ENCODE measurements around the gene ADH1A.

The ADH1A gene

GRCh38 chr4:99315839-99316238 lies 25.1 kb upstream of the ADH1A start:
- Histone ChIP-seq H3K4me1 (ENCODE audit: control insufficient read depth, insufficient read depth, low read length) (no peaks in the 10 kb centered on the region), H3K27me3 (ENCODE audit: control insufficient read depth, insufficient read depth, low read length) (no peaks in the 10 kb centered on the region), H3K4me3 (ENCODE audit: low read length) (no peak overlapping the region), H3K36me3 (ENCODE audit: control insufficient read depth, insufficient read depth, low read length) (no peaks in the 10 kb centered on the region), H3K9ac (ENCODE audit: low read length) (no peak overlapping the region), H3K9me3 (ENCODE audit: control insufficient read depth, low read length) (no peaks in the 10 kb centered on the region)

GRCh38 chr4:99314211-99314610 lies 23.4 kb upstream of the ADH1A start:
- Histone ChIP-seq H3K4me1 (ENCODE audit: control insufficient read depth, insufficient read depth, low read length) (no peaks in the 10 kb centered on the region), H3K9ac (ENCODE audit: low read length) (no peak overlapping the region), H3K9me3 (ENCODE audit: control insufficient read depth, low read length) (no peaks in the 10 kb centered on the region), H3K4me3 (ENCODE audit: low read length) (no peak overlapping the region), H3K36me3 (ENCODE audit: control insufficient read depth, insufficient read depth, low read length) (no peaks in the 10 kb centered on the region), H3K27me3 (ENCODE audit: control insufficient read depth, insufficient read depth, low read length) (no peaks in the 10 kb centered on the region)

DNA sequence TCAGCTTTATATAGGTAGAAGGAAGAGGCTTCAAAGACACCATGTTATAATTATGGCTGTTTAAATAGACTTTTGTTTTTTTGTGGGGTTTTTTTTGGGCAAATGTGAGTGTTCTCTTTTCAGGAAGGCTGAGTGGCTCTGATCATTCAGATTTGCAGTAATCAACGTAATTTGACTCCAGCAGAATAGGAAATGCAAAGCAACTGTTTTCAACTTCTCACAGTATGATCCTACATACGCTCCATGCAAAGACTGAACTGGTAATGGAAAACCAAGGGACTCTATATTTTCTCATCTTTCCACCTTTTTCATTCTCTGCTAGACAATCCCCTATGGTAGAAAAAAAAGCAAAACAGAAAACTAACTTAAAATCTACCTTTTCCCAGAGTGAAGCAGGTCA lies 19.6 kb upstream of the ADH1A start:
- Histone ChIP-seq H3K9me3 (ENCODE audit: control insufficient read depth, low read length) (no peaks in the 10 kb centered on the region), H3K27me3 (ENCODE audit: control insufficient read depth, insufficient read depth, low read length) (no peaks in the 10 kb centered on the region), H3K4me3 (ENCODE audit: low read length) (no peak overlapping the region), H3K36me3 (ENCODE audit: control insufficient read depth, insufficient read depth, low read length) (no peaks in the 10 kb centered on the region), H3K9ac (ENCODE audit: low read length) (no peak overlapping the region), H3K4me1 (ENCODE audit: control insufficient read depth, insufficient read depth, low read length) (no peaks in the 10 kb centered on the region)

- Histone ChIP-seq H3K9ac (ENCODE audit: low read length) (no peak overlapping the region), H3K9me3 (ENCODE audit: control insufficient read depth, low read length) (no peaks in the 10 kb centered on the region), H3K4me1 (ENCODE audit: control insufficient read depth, insufficient read depth, low read length) (no peaks in the 10 kb centered on the region), H3K4me3 (ENCODE audit: low read length) (no peak overlapping the region), H3K36me3 (ENCODE audit: control insufficient read depth, insufficient read depth, low read length) (no peaks in the 10 kb centered on the region), H3K27me3 (ENCODE audit: control insufficient read depth, insufficient read depth, low read length) (no peaks in the 10 kb centered on the region)
These were observed 15.0 kb upstream of the ADH1A start for GRCh38 chr4:99305638-99306400.

- Histone ChIP-seq H3K27me3 (ENCODE audit: control insufficient read depth, insufficient read depth, low read length) (no peaks in the 10 kb centered on the region), H3K9me3 (ENCODE audit: control insufficient read depth, low read length) (no peaks in the 10 kb centered on the region), H3K9ac (ENCODE audit: low read length) (no peak overlapping the region), H3K4me1 (ENCODE audit: control insufficient read depth, insufficient read depth, low read length) (no peaks in the 10 kb centered on the region), H3K36me3 (ENCODE audit: control insufficient read depth, insufficient read depth, low read length) (no peaks in the 10 kb centered on the region), H3K4me3 (ENCODE audit: low read length) (no peak overlapping the region)
These were observed 10.8 kb upstream of the ADH1A start for GRCh38 chr4:99301376-99302164.

GRCh38 chr4:99300934-99301333 lies 10.1 kb upstream of the ADH1A start:
- Histone ChIP-seq H3K9ac (ENCODE audit: low read length) (no peak overlapping the region), H3K9me3 (ENCODE audit: control insufficient read depth, low read length) (no peaks in the 10 kb centered on the region), H3K27me3 (ENCODE audit: control insufficient read depth, insufficient read depth, low read length) (no peaks in the 10 kb centered on the region), H3K36me3 (ENCODE audit: control insufficient read depth, insufficient read depth, low read length) (no peaks in the 10 kb centered on the region), H3K4me1 (ENCODE audit: control insufficient read depth, insufficient read depth, low read length) (no peaks in the 10 kb centered on the region), H3K4me3 (ENCODE audit: low read length) (no peak overlapping the region)

DNA sequence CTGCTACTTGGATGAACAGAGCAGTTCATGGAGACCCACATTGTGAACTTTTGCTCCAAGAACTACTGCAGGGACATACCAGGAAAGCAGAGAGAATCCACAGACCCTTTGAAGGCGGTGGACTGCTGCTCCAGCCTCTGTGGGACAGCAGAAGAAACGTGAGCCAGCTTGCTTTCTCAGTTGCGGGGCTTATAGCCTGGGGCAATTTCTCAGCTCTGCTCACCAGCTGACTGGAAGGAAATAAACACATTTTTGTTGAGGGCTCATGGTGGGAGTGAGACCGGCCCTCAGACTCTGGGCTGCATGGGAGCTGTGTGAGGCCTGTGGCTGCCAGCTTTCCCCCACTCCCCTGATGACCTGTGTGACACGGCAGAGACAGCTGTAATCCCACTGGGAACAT lies 2.6 kb upstream of the ADH1A start:
- Histone ChIP-seq H3K9ac (ENCODE audit: low read length) (no peak overlapping the region), H3K4me3 (ENCODE audit: low read length) (no peak overlapping the region), H3K4me1 (ENCODE audit: control insufficient read depth, insufficient read depth, low read length) (no peaks in the 10 kb centered on the region), H3K27me3 (ENCODE audit: control insufficient read depth, insufficient read depth, low read length) (no peaks in the 10 kb centered on the region), H3K9me3 (ENCODE audit: control insufficient read depth, low read length) (no peaks in the 10 kb centered on the region), H3K36me3 (ENCODE audit: control insufficient read depth, insufficient read depth, low read length) (no peaks in the 10 kb centered on the region)

DNA sequence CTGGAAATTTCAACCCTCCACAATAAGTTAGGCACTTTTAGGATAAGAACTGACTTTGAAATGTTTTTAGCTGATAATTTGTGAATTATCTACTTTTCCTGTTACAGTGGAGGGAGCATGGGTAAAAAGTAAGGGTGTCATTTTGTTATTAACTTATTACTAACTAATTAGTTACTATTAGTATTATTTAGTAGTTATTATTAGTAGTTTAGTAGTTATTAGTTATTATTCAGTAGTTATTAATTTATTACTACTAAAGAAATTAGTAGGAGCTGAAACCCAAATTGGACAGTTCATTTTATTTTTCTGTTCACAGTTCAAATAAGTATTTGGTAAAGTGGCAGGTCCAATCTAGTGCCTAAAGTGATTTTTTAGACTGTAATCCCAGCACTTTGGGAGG lies 5.4 kb downstream of the ADH1A start:
- Histone ChIP-seq H3K4me3 (ENCODE audit: low read length) (no peak overlapping the region), H3K4me1 (ENCODE audit: control insufficient read depth, insufficient read depth, low read length) (no peaks in the 10 kb centered on the region), H3K36me3 (ENCODE audit: control insufficient read depth, insufficient read depth, low read length) (no peaks in the 10 kb centered on the region), H3K27me3 (ENCODE audit: control insufficient read depth, insufficient read depth, low read length) (no peaks in the 10 kb centered on the region), H3K9ac (ENCODE audit: low read length) (no peak overlapping the region), H3K9me3 (ENCODE audit: control insufficient read depth, low read length) (no peaks in the 10 kb centered on the region)

- Histone ChIP-seq H3K4me3 (ENCODE audit: low read length) (no peak overlapping the region), H3K9me3 (ENCODE audit: control insufficient read depth, low read length) (no peaks in the 10 kb centered on the region), H3K4me1 (ENCODE audit: control insufficient read depth, insufficient read depth, low read length) (no peaks in the 10 kb centered on the region), H3K27me3 (ENCODE audit: control insufficient read depth, insufficient read depth, low read length) (no peaks in the 10 kb centered on the region), H3K36me3 (ENCODE audit: control insufficient read depth, insufficient read depth, low read length) (no peaks in the 10 kb centered on the region), H3K9ac (ENCODE audit: low read length) (no peak overlapping the region)
These were observed 8.1 kb downstream of the ADH1A start for GRCh38 chr4:99282731-99283130.

DNA sequence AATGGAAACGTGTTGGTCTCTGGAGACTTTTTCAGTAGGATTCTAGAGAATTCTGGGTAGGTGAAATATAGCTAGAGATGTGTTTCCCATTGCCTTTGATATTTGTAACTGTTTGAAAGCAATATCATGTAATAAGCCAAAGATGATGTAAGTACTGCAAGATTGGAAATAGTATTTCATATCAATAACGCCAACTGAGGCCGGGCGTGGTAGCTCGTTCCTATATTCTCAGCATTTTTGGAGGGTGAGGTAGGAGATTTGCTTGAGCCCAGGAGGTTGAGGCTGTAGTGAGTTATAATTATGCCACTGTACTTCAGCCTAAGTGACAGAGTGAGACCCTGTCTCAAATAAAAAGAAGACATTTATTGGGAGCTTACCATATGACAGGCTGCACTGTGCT lies 9.5 kb downstream of the ADH1A start:
- Histone ChIP-seq H3K36me3 (ENCODE audit: control insufficient read depth, insufficient read depth, low read length) (no peaks in the 10 kb centered on the region), H3K4me3 (ENCODE audit: low read length) (no peak overlapping the region), H3K27me3 (ENCODE audit: control insufficient read depth, insufficient read depth, low read length) (no peaks in the 10 kb centered on the region), H3K9ac (ENCODE audit: low read length) (no peak overlapping the region), H3K9me3 (ENCODE audit: control insufficient read depth, low read length) (no peaks in the 10 kb centered on the region), H3K4me1 (ENCODE audit: control insufficient read depth, insufficient read depth, low read length) (no peaks in the 10 kb centered on the region)

DNA sequence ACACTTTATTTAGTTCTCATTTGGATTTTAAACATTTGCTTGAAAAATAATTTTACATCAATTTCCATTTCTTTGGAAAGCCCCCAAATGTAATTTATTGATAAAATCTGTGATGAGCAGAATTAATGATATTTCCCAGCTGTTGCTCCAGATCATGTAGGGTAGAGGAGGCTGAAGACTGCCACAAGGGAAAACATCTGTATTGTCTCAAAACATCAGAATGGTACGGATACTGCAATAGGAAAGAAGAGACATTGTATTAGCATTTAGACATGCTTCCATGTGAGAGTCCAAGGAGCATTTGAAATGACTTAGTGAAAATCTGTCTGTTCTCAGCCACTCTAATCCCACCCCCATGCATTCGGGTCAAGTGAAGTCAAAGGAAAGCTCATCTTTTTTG lies 14.4 kb downstream of the ADH1A start:
- H3K36me3 ChIP-seq (ENCODE audit: control insufficient read depth, insufficient read depth, low read length) = no peaks in the 10 kb centered on the region
- H3K27me3 ChIP-seq (ENCODE audit: control insufficient read depth, insufficient read depth, low read length) = no peaks in the 10 kb centered on the region
- no peaks in the 10 kb centered on the region for H3K4me1 ChIP-seq (ENCODE audit: control insufficient read depth, insufficient read depth, low read length)
- H3K9me3 ChIP-seq (ENCODE audit: control insufficient read depth, low read length) = no peaks in the 10 kb centered on the region
- H3K4me3 ChIP-seq (ENCODE audit: low read length) = no peak overlapping the region
- H3K9ac ChIP-seq (ENCODE audit: low read length) = no peak overlapping the region

- Histone ChIP-seq H3K4me3 (ENCODE audit: low read length) (no peak overlapping the region), H3K9me3 (ENCODE audit: control insufficient read depth, low read length) (no peaks in the 10 kb centered on the region), H3K9ac (ENCODE audit: low read length) (no peak overlapping the region), H3K4me1 (ENCODE audit: control insufficient read depth, insufficient read depth, low read length) (no peaks in the 10 kb centered on the region), H3K27me3 (ENCODE audit: control insufficient read depth, insufficient read depth, low read length) (no peaks in the 10 kb centered on the region), H3K36me3 (ENCODE audit: control insufficient read depth, insufficient read depth, low read length) (no peaks in the 10 kb centered on the region)
These were observed 14.9 kb downstream of the ADH1A start for GRCh38 chr4:99275885-99276284.

Data from mucosa of stomach (tissue), 1 donor.